ENCODE results near the gene PTPRN2. TPM values are rescaled to one million over a fixed set of nuclear protein-coding genes. Genes with fewer than 3 reads are reported as not detected.

The PTPRN2 gene
- total RNA-seq, 1 experiment from 2014 or later = not detected

GRCh38 chr7:158128572-158128971 is 459.1 kb downstream of the PTPRN2 start:
- H3K9me3 ChIP-seq (ENCODE audit: insufficient read depth, low read depth) = peaks cover 6% of the 10 kb centered on the region; the same call in 1 of the 2 replicates
- CTCF ChIA-PET = no interaction called here

GRCh38 chr7:158127241-158127640 is 460.4 kb downstream of the PTPRN2 start:
- H3K27ac ChIP-seq = no peak overlapping the region
- CTCF ChIA-PET = no interaction called here
- POLR2A ChIA-PET (ENCODE audit: unreplicated experiment) = no interaction called here

More at GRCh38 chr7:158128572-158128971, 459.1 kb downstream of the PTPRN2 start:
- no TSS peak for BruUV-seq (replicated peaks)
- H3K36me3 ChIP-seq (ENCODE audit: low read depth) = no peaks in the 10 kb centered on the region
- POLR2A ChIA-PET (ENCODE audit: unreplicated experiment) = no interaction called here
- no peaks in the 10 kb centered on the region for H4K20me1 ChIP-seq (ENCODE audit: insufficient read depth)
- H3K4me2 ChIP-seq = no peak overlapping the region
- H2AFZ ChIP-seq = no peak overlapping the region
- intact Hi-C loops (cut with micrococcal nuclease; ENCODE audit: unreplicated experiment) = no loop called here
- H3K4me3 ChIP-seq = no peak overlapping the region
- no peaks in the 10 kb centered on the region for H3K4me1 ChIP-seq (replicated peaks; ENCODE audit: insufficient read depth)
- no peaks in the 10 kb centered on the region for H3K79me2 ChIP-seq (ENCODE audit: low read depth)
- DNase-seq = no peak
- H3F3A ChIP-seq (ENCODE audit: insufficient read depth, low read depth) = no peaks in the 10 kb centered on the region
- peaks cover 40% of the 10 kb centered on the region for H3K27me3 ChIP-seq (ENCODE audit: insufficient read depth, low read depth)
- TF ChIP-seq EZH2 (IDR thresholded peaks at IDR 0.05; ENCODE audit: low read depth) = no peak
- TF ChIP-seq, protein P1, sequence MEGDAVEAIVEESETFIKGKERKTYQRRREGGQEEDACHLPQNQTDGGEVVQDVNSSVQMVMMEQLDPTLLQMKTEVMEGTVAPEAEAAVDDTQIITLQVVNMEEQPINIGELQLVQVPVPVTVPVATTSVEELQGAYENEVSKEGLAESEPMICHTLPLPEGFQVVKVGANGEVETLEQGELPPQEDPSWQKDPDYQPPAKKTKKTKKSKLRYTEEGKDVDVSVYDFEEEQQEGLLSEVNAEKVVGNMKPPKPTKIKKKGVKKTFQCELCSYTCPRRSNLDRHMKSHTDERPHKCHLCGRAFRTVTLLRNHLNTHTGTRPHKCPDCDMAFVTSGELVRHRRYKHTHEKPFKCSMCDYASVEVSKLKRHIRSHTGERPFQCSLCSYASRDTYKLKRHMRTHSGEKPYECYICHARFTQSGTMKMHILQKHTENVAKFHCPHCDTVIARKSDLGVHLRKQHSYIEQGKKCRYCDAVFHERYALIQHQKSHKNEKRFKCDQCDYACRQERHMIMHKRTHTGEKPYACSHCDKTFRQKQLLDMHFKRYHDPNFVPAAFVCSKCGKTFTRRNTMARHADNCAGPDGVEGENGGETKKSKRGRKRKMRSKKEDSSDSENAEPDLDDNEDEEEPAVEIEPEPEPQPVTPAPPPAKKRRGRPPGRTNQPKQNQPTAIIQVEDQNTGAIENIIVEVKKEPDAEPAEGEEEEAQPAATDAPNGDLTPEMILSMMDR (conservative IDR thresholded peaks at IDR 0.05) = no peak
- H3K27ac ChIP-seq = no peak overlapping the region
- no peaks in the 10 kb centered on the region for H3K9me2 ChIP-seq (ENCODE audit: insufficient read depth)

DNA sequence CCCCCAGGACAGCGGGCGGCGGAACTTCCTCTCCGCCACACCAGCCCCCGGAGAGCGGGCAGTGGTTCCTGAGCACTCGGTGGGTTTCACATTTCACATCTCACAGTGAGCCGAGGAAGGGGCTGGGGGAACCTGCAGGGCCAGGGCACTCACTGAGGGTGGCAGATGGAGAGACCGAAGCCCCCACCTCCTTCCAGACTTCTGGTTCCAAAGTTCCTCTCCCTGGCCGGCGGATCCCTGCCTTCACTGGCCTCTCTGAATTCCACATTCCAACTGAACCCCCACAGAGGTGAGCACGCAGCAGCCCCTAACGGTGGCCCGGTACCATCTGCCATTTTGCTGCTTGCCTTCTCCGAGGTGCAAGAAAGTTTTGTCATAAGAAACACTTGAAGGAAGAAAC is 461.0 kb downstream of the PTPRN2 start:
- peaks cover 47% of the 10 kb centered on the region for H3K27me3 ChIP-seq (ENCODE audit: insufficient read depth, low read depth)
- peaks cover 6% of the 10 kb centered on the region; the same call in 1 of the 2 replicates for H3K9me3 ChIP-seq (ENCODE audit: insufficient read depth, low read depth)
- H3K9me2 ChIP-seq (ENCODE audit: insufficient read depth) = no peaks in the 10 kb centered on the region
- no peak overlapping the region for H3K27ac ChIP-seq
- H3F3A ChIP-seq (ENCODE audit: insufficient read depth, low read depth) = no peaks in the 10 kb centered on the region
- no TSS peak for BruUV-seq (replicated peaks)
- no peak overlapping the region for H3K4me3 ChIP-seq
- POLR2A ChIA-PET (ENCODE audit: unreplicated experiment) = no interaction called here
- no peaks in the 10 kb centered on the region for H3K4me1 ChIP-seq (replicated peaks; ENCODE audit: insufficient read depth)
- no peak overlapping the region for H2AFZ ChIP-seq
- TF ChIP-seq, protein P1 (conservative IDR thresholded peaks at IDR 0.05) = no peak
- no peak for TF ChIP-seq EZH2 (IDR thresholded peaks at IDR 0.05; ENCODE audit: low read depth)
- H3K79me2 ChIP-seq (ENCODE audit: low read depth) = no peaks in the 10 kb centered on the region
- H3K36me3 ChIP-seq (ENCODE audit: low read depth) = no peaks in the 10 kb centered on the region
- no peak overlapping the region for H3K4me2 ChIP-seq
- no peak for DNase-seq
- no peaks in the 10 kb centered on the region for H4K20me1 ChIP-seq (ENCODE audit: insufficient read depth)
- intact Hi-C loops (cut with micrococcal nuclease; ENCODE audit: unreplicated experiment) = no loop called here
- CTCF ChIA-PET = no interaction called here

More at GRCh38 chr7:158127241-158127640, 460.4 kb downstream of the PTPRN2 start:
- no peaks in the 10 kb centered on the region for H4K20me1 ChIP-seq (ENCODE audit: insufficient read depth)
- H3K36me3 ChIP-seq (ENCODE audit: low read depth) = no peaks in the 10 kb centered on the region
- no peak overlapping the region for H3K4me2 ChIP-seq
- BruUV-seq (replicated peaks) = no TSS peak
- no peaks in the 10 kb centered on the region for H3K4me1 ChIP-seq (replicated peaks; ENCODE audit: insufficient read depth)
- no peak for TF ChIP-seq EZH2 (IDR thresholded peaks at IDR 0.05; ENCODE audit: low read depth)
- TF ChIP-seq, protein P1 (conservative IDR thresholded peaks at IDR 0.05) = no peak
- H3K27me3 ChIP-seq (ENCODE audit: insufficient read depth, low read depth) = peaks cover 42% of the 10 kb centered on the region
- H3F3A ChIP-seq (ENCODE audit: insufficient read depth, low read depth) = no peaks in the 10 kb centered on the region
- H3K9me2 ChIP-seq (ENCODE audit: insufficient read depth) = no peaks in the 10 kb centered on the region
- no peak overlapping the region for H2AFZ ChIP-seq
- peaks cover 6% of the 10 kb centered on the region; the same call in 1 of the 2 replicates for H3K9me3 ChIP-seq (ENCODE audit: insufficient read depth, low read depth)
- intact Hi-C loops (cut with micrococcal nuclease; ENCODE audit: unreplicated experiment) = no loop called here
- H3K79me2 ChIP-seq (ENCODE audit: low read depth) = no peaks in the 10 kb centered on the region
- DNase-seq = no peak
- H3K4me3 ChIP-seq = no peak overlapping the region

All from PC-9 (cell line).